OCI-LY3 (cell line): ENCODE results near the gene CRYBB2.
"Not testable (repeated sequence)": the region's sequence is repeated elsewhere in the genome, so short reads cannot be mapped to it uniquely, and the experiment has no call there.

Experiments
- CTCF ChIP-seq: fragments of 200-600, 300-600 bp; sonication (generic); IDR thresholded peaks from 2 replicates; pipeline ENCODE4 v1.5.1; 2014; ENCODE audit warnings: antibody characterized with exemption, low read length, low read depth
- EZH2phosphoT487 ChIP-seq: fragments of 200-600 bp; shearing (Covaris generic); IDR thresholded peaks from 2 replicates; pipeline ENCODE4 v1.6.1; 2018; ENCODE audit warnings: antibody characterized with exemption, mixed run types, low read depth

GRCh38 chr22:25273231-25273630 lies 53.8 kb downstream of the CRYBB2 start:
- not testable (repeated sequence) for TF ChIP-seq CTCF, EZH2phosphoT487
